ENCODE measurements around the gene CCDC27. TPM values are rescaled to one million over a fixed set of nuclear protein-coding genes. Genes with fewer than 3 reads are reported as not detected.
A peak's percentile ranks its signal among the peaks of the same experiment; 100 is the strongest.

Gene CCDC27
- total RNA-seq, 1 donor from 2014 or later: not detected

- Mint-ChIP-seq H3K9me3 (ENCODE audit: low read depth) (no peaks in the 10 kb centered on the region), H3K4me1 (ENCODE audit: low read depth) (no peaks in the 10 kb centered on the region), H3K36me3 (ENCODE audit: insufficient read depth) (no peaks in the 10 kb centered on the region), H3K27me3 (peaks cover 7% of the 10 kb centered on the region), H3K4me3 (ENCODE audit: low read depth) (no peak overlapping the region), H3K27ac (no peak overlapping the region)
- TF ChIP-seq CTCF (IDR thresholded peaks at IDR 0.05; ENCODE audit: unreplicated experiment): peak; percentile 59
- no peak for DNase-seq (ENCODE audit: low spot score, unreplicated experiment)
Observed at GRCh38 chr1:3727042-3727824, 25.0 kb upstream of the CCDC27 start.

GRCh38 chr1:3727825-3728776 lies 24.1 kb upstream of the CCDC27 start:
- Mint-ChIP-seq H3K9me3 (ENCODE audit: low read depth) (no peaks in the 10 kb centered on the region), H3K4me3 (ENCODE audit: low read depth) (no peak overlapping the region), H3K27ac (no peak overlapping the region), H3K36me3 (ENCODE audit: insufficient read depth) (no peaks in the 10 kb centered on the region), H3K4me1 (ENCODE audit: low read depth) (no peaks in the 10 kb centered on the region), H3K27me3 (peaks cover 7% of the 10 kb centered on the region)
- no peak for DNase-seq (ENCODE audit: low spot score, unreplicated experiment)
- no peak for TF ChIP-seq CTCF (IDR thresholded peaks at IDR 0.05; ENCODE audit: unreplicated experiment)

- H3K9me3 Mint-ChIP-seq (ENCODE audit: low read depth): no peaks in the 10 kb centered on the region
- H3K27ac Mint-ChIP-seq: no peak overlapping the region
- H3K36me3 Mint-ChIP-seq (ENCODE audit: insufficient read depth): no peaks in the 10 kb centered on the region
- no peak for TF ChIP-seq CTCF (IDR thresholded peaks at IDR 0.05; ENCODE audit: unreplicated experiment)
- no peak overlapping the region for H3K4me3 Mint-ChIP-seq (ENCODE audit: low read depth)
- H3K27me3 Mint-ChIP-seq: peaks cover 7% of the 10 kb centered on the region
- no peaks in the 10 kb centered on the region for H3K4me1 Mint-ChIP-seq (ENCODE audit: low read depth)
- DNase-seq (ENCODE audit: low spot score, unreplicated experiment): no peak
Observed at GRCh38 chr1:3729594-3730542, 22.4 kb upstream of the CCDC27 start.

- Mint-ChIP-seq H3K4me1 (ENCODE audit: low read depth) (no peaks in the 10 kb centered on the region), H3K9me3 (ENCODE audit: low read depth) (no peaks in the 10 kb centered on the region), H3K4me3 (ENCODE audit: low read depth) (no peak overlapping the region), H3K27me3 (peaks cover 7% of the 10 kb centered on the region), H3K36me3 (ENCODE audit: insufficient read depth) (no peaks in the 10 kb centered on the region), H3K27ac (peak overlapping the region; percentile 52)
- no peak for TF ChIP-seq CTCF (IDR thresholded peaks at IDR 0.05; ENCODE audit: unreplicated experiment)
- DNase-seq (ENCODE audit: low spot score, unreplicated experiment): no peak
Observed at GRCh38 chr1:3730543-3731247, 21.6 kb upstream of the CCDC27 start.

Measured in progenitor cell of endocrine pancreas (in vitro differentiated cells).